HepG2 (cell line): ENCODE results near the gene GAPDH. TPM values are rescaled to one million over a fixed set of nuclear protein-coding genes. Genes with fewer than 3 reads are reported as not detected.

ENCODE experiments used
- ATAC-seq: fragments of 200-7000 bp; cut with Tn5 transposase; 3 replicates; pipeline ENCODE4 v1.9.1; 2020; ENCODE audit warnings: mild to moderate bottlenecking, moderate library complexity
- BruUV-seq: library from RNA; stranded (reverse); fragments of 400-500 nt; replicated peaks from 2 replicates; lab custom pipeline; 2021; lab: Mats Ljungman, UMichigan
- CTCF ChIA-PET: fragments of 300-600 bp; formaldehyde crosslinking; extraction: SDS; loops from one replicate; lab custom pipeline; 2021; ENCODE audit warnings: low total read pairs, inconsistent platforms, low intra/inter-chr PET ratio; lab: Yijun Ruan, JAX
- POLR2A ChIA-PET: fragments of 350-600 bp; sonication (Branson Sonifier 250); formaldehyde crosslinking; loops from one replicate; lab custom pipeline; 2020; ENCODE audit warnings: antibody characterized with exemption, inconsistent platforms; lab: Yijun Ruan, JAX
- DNase-seq: peaks from one replicate; pipeline ENCODE4 v3.0.0-alpha.2; 2015; ENCODE audit warnings: low spot score
- FAIRE-seq: peaks from 3 replicates; lab custom pipeline; 2011; peaks lifted over from hg19 to GRCh38; lab: Jason Lieb, UNC
- H2AFZ ChIP-seq: one replicate; pipeline ENCODE4 v1.6.1; 2011; ENCODE audit warnings: low read length, inconsistent platforms
- H3K27ac ChIP-seq: fragments of 300-600 bp; 3 replicates; pipeline ENCODE4 v1.8.0; 2011; ENCODE audit warnings: mixed run types, mild to moderate bottlenecking, mixed read lengths, low read length, inconsistent platforms; ENCODE audit not compliant: insufficient read depth; ENCODE audit errors: extremely low read length
- H3K27me3 ChIP-seq, 2 experiments: fragments of 200-600 bp in 1 of 2; 2 replicates in 1 of 2; 3 replicates in 1 of 2; pipeline versions ENCODE4 v1.6.0 to v1.8.0; 2011; ENCODE audit warnings: low read length in 2 of 2, mild to moderate bottlenecking in 2 of 2, moderate library complexity in 2 of 2, inconsistent platforms in 1 of 2; ENCODE audit not compliant: insufficient read depth in 2 of 2, control insufficient read depth in 1 of 2
- H3K36me3 ChIP-seq, 2 experiments: fragments of 200-600 bp in 1 of 2; replicated peaks in 1 of 2; 2 replicates in 1 of 2; 3 replicates in 1 of 2; pipeline versions ENCODE4 v1.5.1 to v1.8.0; 2011; ENCODE audit warnings: low read length in 2 of 2, inconsistent platforms in 1 of 2; ENCODE audit not compliant: insufficient read depth in 2 of 2, control insufficient read depth in 1 of 2
- H3K4me1 ChIP-seq: 2 replicates; pipeline ENCODE4 v1.5.1; 2012; ENCODE audit warnings: low read length, inconsistent platforms; ENCODE audit not compliant: insufficient read depth
- H3K4me2 ChIP-seq: 2 replicates; pipeline ENCODE4 v1.6.0; 2011; ENCODE audit warnings: low read depth, low read length, inconsistent platforms
- H3K4me3 ChIP-seq, 3 experiments: fragments of 200-600 bp in 1 of 3; sonication (generic), shearing (Covaris generic) in 1 of 3; replicated peaks in 1 of 3; 2 replicates each; pipeline ENCODE4 v1.5.1; 2011 to 2016; ENCODE audit warnings: low read length in 3 of 3, inconsistent platforms in 2 of 3, low read depth in 2 of 3, mild to moderate bottlenecking in 2 of 3, control low read depth in 1 of 3, mixed read lengths in 1 of 3; ENCODE audit not compliant: insufficient read depth in 1 of 3
- H3K79me2 ChIP-seq: one replicate; pipeline ENCODE4 v1.6.1; 2011; ENCODE audit warnings: low read length, inconsistent platforms; ENCODE audit not compliant: insufficient read depth
- H3K9ac ChIP-seq: 2 replicates; pipeline ENCODE4 v1.6.0; 2011; ENCODE audit warnings: mild to moderate bottlenecking, low read depth, low read length, inconsistent platforms; ENCODE audit not compliant: insufficient read depth
- H3K9me3 ChIP-seq: 2 replicates; pipeline ENCODE4 v1.5.1; 2012; ENCODE audit warnings: mild to moderate bottlenecking, low read length
- H4K20me1 ChIP-seq: 2 replicates; pipeline ENCODE4 v1.6.0; 2011; ENCODE audit warnings: inconsistent platforms, mild to moderate bottlenecking, low read length, moderate library complexity; ENCODE audit not compliant: insufficient read depth
- AGO2 ChIP-seq: fragments of 200-400 bp; formaldehyde crosslinking; optimal IDR thresholded peaks from 2 replicates; pipeline ENCODE3; 2017; ENCODE audit warnings: mild to moderate bottlenecking, low read depth, low read length, moderate library complexity
- PRPF4 ChIP-seq: fragments of 200-400 bp; formaldehyde crosslinking; IDR thresholded peaks from 2 replicates; pipeline ENCODE4 v1.6.1; 2016; ENCODE audit warnings: low read length, low read depth; ENCODE audit not compliant: poor library complexity, severe bottlenecking
- REPIN1 ChIP-seq: sonication (generic); formaldehyde crosslinking; IDR thresholded peaks from 2 replicates; pipeline ENCODE4 v1.8.0; 2022; ENCODE audit warnings: missing genetic modification reagents, low read depth, mild to moderate bottlenecking, borderline replicate concordance
- THAP11 ChIP-seq: IDR thresholded peaks from 2 replicates; pipeline ENCODE4 v1.6.1; 2016; ENCODE audit warnings: missing biosample characterization, missing genetic modification reagents
- ZNF446 ChIP-seq: sonication (generic); formaldehyde crosslinking; IDR thresholded peaks from 2 replicates; pipeline ENCODE4 v1.5.0; 2020; ENCODE audit warnings: mild to moderate bottlenecking, missing genetic modification reagents
- WGBS: methylation state at CpG from one replicate; pipeline ENCODE4 v1.1.6; 2017; ENCODE audit warnings: low lambda C conversion rate; 5-methylcytosine and 5-hydroxymethylcytosine counted together
- in situ Hi-C: cut with HindIII; loops from 2 replicates; pipeline ENCODE4 v1.10.0; 2017; ENCODE audit warnings: low pct_unique_long_range_greater_than_20kb; ENCODE audit not compliant: extremely low pct_ligation_motif_present
- intact Hi-C: fragments of 100-400 bp; cut with micrococcal nuclease; formaldehyde crosslinking; loops from one replicate; pipeline ENCODE4 v1.10.0; 2022; ENCODE audit not compliant: unreplicated experiment
- polyA plus RNA-seq, 8 experiments: library from polyadenylated mRNA; depleted of rRNA in 3 of 8; stranded (reverse) in 7 of 8; unstranded in 1 of 8; fragments of >200 nt; fragmentation: Illumina TruSeq in 4 of 8; extraction: Trizol in 4 of 8; gene quantifications; 2 replicates each; pipeline versions ENCODE4 v1.2.1 to v1.2.3, GENCODE V29; 2011 to 2016; ENCODE audit warnings: low read depth in 4 of 8, missing spikeins in 1 of 8, mixed read lengths in 1 of 8; ENCODE audit not compliant: insufficient read depth in 1 of 8
- total RNA-seq, 5 experiments: library from RNA; depleted of rRNA; stranded (reverse); fragments of >200 nt; fragmentation: Illumina TruSeq; extraction: Trizol; gene quantifications; 2 replicates each; pipeline ENCODE4 v1.2.3, GENCODE V29; 2016; ENCODE audit warnings: low read depth in 1 of 5
- TF ChIP-seq, protein P1 (sequence below): sonication (generic); formaldehyde crosslinking; IDR thresholded peaks from 2 replicates; pipeline ENCODE4 v1.4.0; 2020; ENCODE audit warnings: missing genetic modification reagents

GAPDH gene
- total and polyA plus RNA-seq, 2 of the 13 experiments (the other 11 are each of a cell fraction or from before 2014, with no cell fraction given): 3,038 to 12,722 TPM

DNA sequence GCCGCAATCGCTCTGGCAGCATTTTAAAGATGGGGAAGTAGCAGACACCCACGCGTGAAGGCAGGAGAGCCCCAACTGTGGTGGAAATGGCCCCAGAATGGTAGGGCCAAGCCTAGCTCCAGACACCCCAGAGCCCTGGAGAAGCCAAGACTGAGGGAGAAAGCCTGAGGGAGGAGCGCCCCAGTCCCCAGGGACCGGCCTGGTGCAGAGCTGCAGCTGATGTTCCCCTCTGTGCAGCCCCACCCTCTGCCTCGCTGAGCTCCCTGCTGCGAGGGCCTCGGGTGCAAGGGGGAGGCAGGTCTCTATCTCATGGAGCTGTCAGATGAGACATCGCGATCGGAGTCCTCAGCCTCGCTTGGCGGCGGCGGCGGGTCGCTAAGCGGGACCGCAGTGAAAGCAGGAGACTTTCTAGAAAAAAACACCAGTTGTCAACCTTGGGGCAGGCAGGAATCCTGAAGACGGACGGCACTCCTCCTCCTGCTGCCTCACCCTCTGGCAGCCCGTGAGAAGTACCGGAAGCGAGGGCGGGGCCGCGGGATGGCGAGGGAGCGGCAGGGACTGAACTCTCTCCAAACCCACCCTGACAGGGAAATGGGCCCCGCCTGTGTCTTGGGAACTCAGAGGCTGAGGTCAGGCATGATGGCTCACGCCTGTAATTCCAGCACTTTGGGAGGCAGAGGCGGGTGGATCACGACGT is 6.0 kb downstream of the GAPDH start:
- DNase-seq (no peak), FAIRE-seq (no peak), ATAC-seq (peak; percentile 2)
- Histone ChIP-seq H2AFZ (no peak overlapping the region), H3K4me1 (peaks cover 53% of the 10 kb centered on the region), H3K27me3 (no peaks in the 10 kb centered on the region; a peak in 1 of 5 replicates), H3K36me3 (peaks cover 0 to 35% of the 10 kb centered on the region in 2 experiments; a peak in 4 of 5 replicates), H3K79me2 (peaks cover 16% of the 10 kb centered on the region), H3K4me3 (no peak overlapping the region), H4K20me1 (peaks cover 34% of the 10 kb centered on the region), H3K9me3 (no peaks in the 10 kb centered on the region), H3K9ac (no peak overlapping the region), H3K27ac (no peak overlapping the region), H3K4me2 (no peak overlapping the region)
- BruUV-seq: no TSS peak
- POLR2A ChIA-PET: interaction anchor here (1.0 to 7.3 kb wide), 5 partner anchors 8 to 149 kb away, joined by 3 to 108 read pairs (median 15); partner anchors contain the start of genes IFFO1, MRPL51 and VAMP1
- 96% methylated on average over 35 of the region's 35 CpGs for WGBS
- intact Hi-C loops: no loop called here
- TF ChIP-seq REPIN1 (no peak), PRPF4 (peak; percentile 12), AGO2 (peak; percentile 60), ZNF446 (CRISPR knock-in tag) (no peak), THAP11 (CRISPR knock-in tag) (no peak)
- TF ChIP-seq, protein P1, sequence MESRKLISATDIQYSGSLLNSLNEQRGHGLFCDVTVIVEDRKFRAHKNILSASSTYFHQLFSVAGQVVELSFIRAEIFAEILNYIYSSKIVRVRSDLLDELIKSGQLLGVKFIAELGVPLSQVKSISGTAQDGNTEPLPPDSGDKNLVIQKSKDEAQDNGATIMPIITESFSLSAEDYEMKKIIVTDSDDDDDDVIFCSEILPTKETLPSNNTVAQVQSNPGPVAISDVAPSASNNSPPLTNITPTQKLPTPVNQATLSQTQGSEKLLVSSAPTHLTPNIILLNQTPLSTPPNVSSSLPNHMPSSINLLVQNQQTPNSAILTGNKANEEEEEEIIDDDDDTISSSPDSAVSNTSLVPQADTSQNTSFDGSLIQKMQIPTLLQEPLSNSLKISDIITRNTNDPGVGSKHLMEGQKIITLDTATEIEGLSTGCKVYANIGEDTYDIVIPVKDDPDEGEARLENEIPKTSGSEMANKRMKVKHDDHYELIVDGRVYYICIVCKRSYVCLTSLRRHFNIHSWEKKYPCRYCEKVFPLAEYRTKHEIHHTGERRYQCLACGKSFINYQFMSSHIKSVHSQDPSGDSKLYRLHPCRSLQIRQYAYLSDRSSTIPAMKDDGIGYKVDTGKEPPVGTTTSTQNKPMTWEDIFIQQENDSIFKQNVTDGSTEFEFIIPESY (CRISPR knock-in tag): peak; percentile 15; the same call in 1 of the 2 replicates
- in situ Hi-C loops: no loop called here
- CTCF ChIA-PET: no interaction called here
